Body of pancreas (tissue), 4 donors: Measurements from ENCODE around the gene RNASE1.

Source experiments
- CTCF ChIP-seq, 7 experiments: fragments of 450-650 bp in 4 of 7; fragments of 200-600 bp in 3 of 7; sonication (generic) in 3 of 7; IDR thresholded peaks; one replicate each; pipeline ENCODE4 v1.5.1; 2016 to 2019; ENCODE audit warnings: antibody characterized with exemption in 7 of 7
- POLR2A ChIP-seq, 3 donors: fragments of 450-650 bp; IDR thresholded peaks; one replicate each; pipeline ENCODE4 v1.6.1; 2016; ENCODE audit warnings: antibody characterized with exemption in 3 of 3, mild to moderate bottlenecking in 2 of 3

GRCh38 chr14:20830831-20831230 is 28.2 kb upstream of the RNASE1 start:
- TF ChIP-seq POLR2A (IDR thresholded peaks at IDR 0.05) = no peak
- no peak for TF ChIP-seq CTCF (IDR thresholded peaks at IDR 0.05)
